ENCODE measurements around the gene CPTP. TPM values are rescaled to one million over a fixed set of nuclear protein-coding genes. Genes with fewer than 3 reads are reported as not detected.

The CPTP gene
- total RNA-seq, 2 donors from 2014 or later: 11.6 to 14.1 TPM

- DNase-seq (ENCODE audit: low spot score): no peak
- intact Hi-C loops (cut with DNase I): no loop called here
Measured at GRCh38 chr1:1343811-1344421, 19.3 kb downstream of the CPTP start.

GRCh38 chr1:1344655-1345361, 20.2 kb downstream of the CPTP start:
- DNase-seq (ENCODE audit: low spot score): no peak
- intact Hi-C loops (cut with DNase I): loop anchor here in 1 of 2 donors (5.0 kb wide), 1 partner anchor 33 kb away; no protein-coding TSS in a partner anchor

GRCh38 chr1:1345384-1345783, 20.8 kb downstream of the CPTP start:
- no peak for DNase-seq (ENCODE audit: low spot score)
- intact Hi-C loops (cut with DNase I): loop anchor here in 1 of 2 donors (5.0 kb wide), 1 partner anchor 33 kb away; no protein-coding TSS in a partner anchor

- DNase-seq (ENCODE audit: low spot score): no peak
- intact Hi-C loops (cut with DNase I): loop anchor here in 1 of 2 donors (5.0 kb wide), 1 partner anchor 34 kb away; no protein-coding TSS in a partner anchor
Measured at GRCh38 chr1:1345860-1346500, 21.4 kb downstream of the CPTP start.

- intact Hi-C loops (cut with DNase I): loop anchor here in 1 of 2 donors (5.0 kb wide), 1 partner anchor 34 kb away; no protein-coding TSS in a partner anchor
- no peak for DNase-seq (ENCODE audit: low spot score)
Measured at GRCh38 chr1:1346501-1346890, 21.9 kb downstream of the CPTP start.

GRCh38 chr1:1347026-1347595, 22.5 kb downstream of the CPTP start:
- DNase-seq (ENCODE audit: low spot score): no peak
- intact Hi-C loops (cut with DNase I): loop anchor here in 1 of 2 donors (5.0 kb wide), 1 partner anchor 35 kb away; no protein-coding TSS in a partner anchor

- no peak for DNase-seq (ENCODE audit: low spot score)
- intact Hi-C loops (cut with DNase I): loop anchor here in 1 of 2 donors (5.0 kb wide), 1 partner anchor 36 kb away; no protein-coding TSS in a partner anchor
Measured at GRCh38 chr1:1347663-1348419, 23.2 kb downstream of the CPTP start.

GRCh38 chr1:1348420-1349255, 24.0 kb downstream of the CPTP start:
- intact Hi-C loops (cut with DNase I): loop anchor here in 1 of 2 donors (5.0 kb wide), 1 partner anchor 36 kb away; no protein-coding TSS in a partner anchor
- DNase-seq (ENCODE audit: low spot score): no peak

- DNase-seq (ENCODE audit: low spot score): no peak
- intact Hi-C loops (cut with DNase I): loop anchor here in 1 of 2 donors (5.0 kb wide), 1 partner anchor 37 kb away; no protein-coding TSS in a partner anchor
Measured at GRCh38 chr1:1349256-1350012, 24.8 kb downstream of the CPTP start, which contains the start of gene DVL1. DVL1 (minus strand) TSS chr1:1349418; CDS start chr1:1349065, 353 bp downstream.

GRCh38 chr1:1351511-1352427, 27.2 kb downstream of the CPTP start:
- intact Hi-C loops (cut with DNase I): no loop called here
- DNase-seq (ENCODE audit: low spot score): no peak

- intact Hi-C loops (cut with DNase I): no loop called here
Measured at GRCh38 chr1:1352786-1353388, 28.3 kb downstream of the CPTP start.

GRCh38 chr1:1353389-1354151, 29.0 kb downstream of the CPTP start:
- intact Hi-C loops (cut with DNase I): no loop called here
- DNase-seq (ENCODE audit: low spot score): no peak

More at GRCh38 chr1:1352786-1353388, 28.3 kb downstream of the CPTP start:
- DNase-seq (ENCODE audit: low spot score): no peak

- no peak for DNase-seq (ENCODE audit: low spot score)
- intact Hi-C loops (cut with DNase I): no loop called here
Measured at GRCh38 chr1:1354271-1355247, 30.0 kb downstream of the CPTP start.

- DNase-seq (ENCODE audit: low spot score): no peak
- intact Hi-C loops (cut with DNase I): no loop called here
Measured at GRCh38 chr1:1355416-1355815, 30.8 kb downstream of the CPTP start.
